ENCODE results near the gene ADAM12.

The ADAM12 gene

GRCh38 chr10:125964558-125964957 is 423.7 kb downstream of the ADAM12 start:
- DNase-seq (ENCODE audit: insufficient read length, low spot score) = no peak
- no peak for TF ChIP-seq POLR2A (IDR thresholded peaks at IDR 0.05; ENCODE audit: low read depth, low read length)
- no peak for FAIRE-seq

Data from H54 (cell line).